Neutrophil (primary cell): ENCODE measurements around the gene NTRK2.

Source experiments
- H3K27ac ChIP-seq: fragments of 200-600 bp; sonication (generic); 2 replicates; pipeline ENCODE4 v1.5.1; 2016; ENCODE audit warnings: mild to moderate bottlenecking, moderate library complexity
- H3K27me3 ChIP-seq: fragments of 200-600 bp; sonication (generic); 2 replicates; pipeline ENCODE4 v1.6.0; 2016; ENCODE audit warnings: mild to moderate bottlenecking
- H3K36me3 ChIP-seq: fragments of 200-600 bp; sonication (generic); 2 replicates; pipeline ENCODE4 v1.5.1; 2017
- H3K4me1 ChIP-seq, 2 experiments: fragments of 200-600 bp in 1 of 2; sonication (generic) in 1 of 2; 1 replicate in 1 of 2; 2 replicates in 1 of 2; pipeline versions ENCODE4 v1.5.1 to v1.6.1; 2013 to 2016; ENCODE audit warnings: low read depth in 1 of 2, low read length in 1 of 2, mild to moderate bottlenecking in 1 of 2, moderate library complexity in 1 of 2; ENCODE audit not compliant: control insufficient read depth in 1 of 2, insufficient read depth in 1 of 2
- H3K4me3 ChIP-seq, 2 experiments: fragments of 200-600 bp in 1 of 2; sonication (generic) in 1 of 2; 1 replicate in 1 of 2; 2 replicates in 1 of 2; pipeline ENCODE4 v1.5.1; 2013 to 2016; ENCODE audit warnings: low read depth in 1 of 2, low read length in 1 of 2, mild to moderate bottlenecking in 1 of 2, moderate library complexity in 1 of 2
- H3K9me3 ChIP-seq: fragments of 200-600 bp; sonication (generic); 2 replicates; pipeline ENCODE4 v1.5.1; 2016
- CTCF ChIP-seq: fragments of 200-600 bp; sonication (generic); IDR thresholded peaks from 2 replicates; pipeline ENCODE4 v1.5.1; 2016; ENCODE audit warnings: antibody characterized with exemption

NTRK2 gene

GRCh38 chr9:84794981-84795637 lies 125.6 kb downstream of the NTRK2 start:
- no peaks in the 10 kb centered on the region for H3K9me3 ChIP-seq
- H3K4me3 ChIP-seq = no peak overlapping the region
- no peaks in the 10 kb centered on the region for H3K36me3 ChIP-seq
- no peaks in the 10 kb centered on the region for H3K4me1 ChIP-seq
- H3K27me3 ChIP-seq = peaks cover 4% of the 10 kb centered on the region
- no peak overlapping the region for H3K27ac ChIP-seq
- TF ChIP-seq CTCF = no peak

- H3K4me1 ChIP-seq = no peaks in the 10 kb centered on the region
- peaks cover 4% of the 10 kb centered on the region for H3K27me3 ChIP-seq
- H3K36me3 ChIP-seq = no peaks in the 10 kb centered on the region
- no peak overlapping the region for H3K4me3 ChIP-seq
- TF ChIP-seq CTCF = no peak
- H3K27ac ChIP-seq = no peak overlapping the region
- H3K9me3 ChIP-seq = no peaks in the 10 kb centered on the region
Measured at GRCh38 chr9:84796404-84796803, 126.9 kb downstream of the NTRK2 start.

GRCh38 chr9:84799251-84799650 lies 129.7 kb downstream of the NTRK2 start:
- Histone ChIP-seq H3K4me1 (no peaks in the 10 kb centered on the region), H3K9me3 (no peaks in the 10 kb centered on the region), H3K36me3 (no peaks in the 10 kb centered on the region), H3K4me3 (no peak overlapping the region), H3K27ac (no peak overlapping the region), H3K27me3 (no peaks in the 10 kb centered on the region)
- no peak for TF ChIP-seq CTCF

- Histone ChIP-seq H3K4me1 (no peaks in the 10 kb centered on the region), H3K9me3 (no peaks in the 10 kb centered on the region), H3K27ac (no peak overlapping the region), H3K27me3 (no peaks in the 10 kb centered on the region), H3K36me3 (no peaks in the 10 kb centered on the region), H3K4me3 (no peak overlapping the region)
- no peak for TF ChIP-seq CTCF
Measured at GRCh38 chr9:84804951-84805694, 135.6 kb downstream of the NTRK2 start.

GRCh38 chr9:84807431-84807830 lies 137.9 kb downstream of the NTRK2 start:
- Histone ChIP-seq H3K27me3 (no peaks in the 10 kb centered on the region), H3K9me3 (no peaks in the 10 kb centered on the region), H3K27ac (no peak overlapping the region), H3K4me1 (no peaks in the 10 kb centered on the region), H3K36me3 (no peaks in the 10 kb centered on the region), H3K4me3 (no peak overlapping the region)
- TF ChIP-seq CTCF = no peak
